SK-N-MC (cell line): Measurements from ENCODE around the gene AKAP13.

Experiments
- EZH2 ChIP-seq: fragments of 200-600 bp; sonication (generic); IDR thresholded peaks from one replicate; pipeline ENCODE4 v1.6.1; 2017; ENCODE audit warnings: antibody characterized with exemption
- FOXP2 ChIP-seq: optimal IDR thresholded peaks from 2 replicates; pipeline ENCODE3; 2011; ENCODE audit warnings: mild to moderate bottlenecking, moderate library complexity; ENCODE audit not compliant: insufficient read depth; ENCODE audit errors: extremely low read length, control extremely low read depth
- POLR2AphosphoS5 ChIP-seq: IDR thresholded peaks from 2 replicates; pipeline ENCODE4 v1.6.1; 2012; ENCODE audit warnings: mild to moderate bottlenecking, low read depth, low read length, borderline replicate concordance

DNA sequence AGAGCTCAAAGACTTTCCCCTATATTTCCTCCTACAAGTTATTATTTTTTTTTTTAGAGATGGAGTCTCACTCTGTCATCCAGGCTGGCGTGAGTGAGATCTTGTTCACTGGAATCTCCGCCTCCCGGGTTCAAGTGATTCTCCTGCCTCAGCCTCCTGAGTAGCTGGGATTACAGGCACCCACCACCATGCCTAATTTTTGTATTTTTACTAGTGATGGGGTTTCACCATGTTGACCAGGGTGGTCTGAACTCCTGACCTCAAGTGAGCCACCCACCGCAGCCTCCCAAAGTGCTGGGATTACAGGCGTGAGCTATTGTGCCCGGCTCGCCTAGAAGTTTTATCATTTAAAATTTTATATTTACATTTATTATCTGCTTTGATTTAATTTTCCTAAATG lies 5.9 kb downstream of the AKAP13 start:
- no peak for TF ChIP-seq EZH2
- TF ChIP-seq POLR2AphosphoS5: no peak
- no peak for TF ChIP-seq FOXP2
